HG03103 (cell line): ENCODE measurements around the gene SPR.

ENCODE experiments used
- ATAC-seq: cut with Tn5 transposase; IDR thresholded peaks from one replicate; pipeline ENCODE4 v1.9.1; 2021; ENCODE audit warnings: low read depth; ENCODE audit not compliant: unreplicated experiment

Gene SPR

GRCh38 chr2:72887032-72887739, at the start of gene SPR:
Gene SPR (plus strand): TSS chr2:72887408. CDS start chr2:72887433, 25 bp downstream.
- ATAC-seq: peak; percentile 85

DNA sequence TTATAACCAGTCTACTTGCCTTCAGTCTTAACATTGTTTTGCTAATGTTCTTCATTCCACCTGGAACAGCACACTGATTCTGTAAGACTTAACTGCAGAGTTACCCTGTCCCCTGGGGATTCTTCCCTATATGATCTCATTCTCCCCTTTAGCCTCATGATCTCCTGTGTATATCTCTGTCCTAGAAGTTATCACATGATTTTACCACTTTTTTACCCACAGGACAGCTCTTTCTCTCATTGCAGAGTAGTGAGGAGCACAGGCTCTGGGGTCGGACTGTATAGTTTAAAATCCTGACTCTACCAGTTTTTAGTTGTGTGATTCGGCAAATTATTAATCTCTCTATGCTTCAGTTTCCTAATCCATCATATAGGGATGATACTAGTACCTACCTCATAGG, 47.1 kb upstream of the SPR start:
- no peak for ATAC-seq

GRCh38 chr2:72841462-72842125, 45.6 kb upstream of the SPR start:
- no peak for ATAC-seq

- ATAC-seq: no peak
Observed at GRCh38 chr2:72843301-72843700, 43.9 kb upstream of the SPR start.

GRCh38 chr2:72846171-72847095, 40.8 kb upstream of the SPR start:
- ATAC-seq: peak; percentile 89

- ATAC-seq: no peak
Observed at GRCh38 chr2:72847534-72848315, 39.5 kb upstream of the SPR start.

DNA sequence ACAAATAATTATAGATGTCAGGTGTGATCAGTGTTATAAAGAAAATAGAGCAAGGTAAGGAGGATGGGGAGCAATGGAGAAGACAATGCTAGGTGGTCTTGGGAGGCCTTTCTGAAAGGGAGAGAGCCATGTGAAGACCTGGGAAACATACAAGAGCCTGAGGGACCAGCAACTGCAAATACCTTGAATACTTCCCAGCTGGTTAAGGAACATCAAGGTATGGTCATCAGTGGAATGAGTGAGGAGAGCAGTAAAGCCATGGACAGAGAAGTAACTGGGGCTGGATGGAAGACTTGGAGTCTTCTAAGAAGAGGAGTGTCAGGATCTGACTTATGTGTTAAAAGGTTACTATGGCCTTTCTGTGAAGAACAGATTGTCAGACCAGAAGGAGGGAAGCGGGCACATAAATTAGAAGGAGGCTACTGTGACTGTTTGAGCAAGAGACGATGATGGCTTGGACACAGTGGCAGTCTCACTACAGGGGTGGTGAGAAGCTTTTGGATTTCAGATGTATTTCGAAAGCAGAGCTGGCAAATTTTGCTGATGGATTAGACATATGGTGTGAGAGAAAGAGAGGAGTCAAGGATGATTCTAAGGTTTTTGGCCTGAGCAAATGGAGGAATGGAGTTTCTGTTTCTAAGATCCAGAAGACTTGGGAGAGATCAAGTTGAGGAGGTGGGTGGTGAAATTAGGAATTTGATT, 38.6 kb upstream of the SPR start:
- ATAC-seq: no peak

GRCh38 chr2:72849138-72849462, 38.1 kb upstream of the SPR start:
- ATAC-seq: no peak

- no peak for ATAC-seq
Observed at GRCh38 chr2:72851333-72851732, 35.9 kb upstream of the SPR start.

DNA sequence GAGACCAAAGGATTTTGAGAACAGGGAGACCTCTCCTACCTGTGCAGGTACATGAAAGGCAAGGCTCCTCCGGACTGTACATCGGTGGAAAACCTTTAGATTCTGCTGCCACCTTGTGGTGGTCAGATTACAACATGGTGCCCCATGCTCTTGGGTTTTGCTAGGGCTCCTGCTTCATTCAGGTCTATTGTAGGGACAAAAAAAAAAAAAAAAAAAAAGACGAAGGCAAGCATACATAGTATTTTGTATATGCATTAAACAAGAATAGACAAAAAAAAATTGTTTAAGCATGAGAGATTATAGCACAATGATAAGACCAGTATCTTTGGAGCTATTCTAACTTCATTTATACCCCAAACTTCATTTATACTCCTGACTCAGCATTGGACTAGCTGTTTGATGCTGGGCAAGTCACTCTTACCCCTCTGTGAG, 27.4 kb upstream of the SPR start:
- ATAC-seq: peak; percentile 39

- ATAC-seq: peak; percentile 90
Observed at GRCh38 chr2:72862239-72862988, 24.8 kb upstream of the SPR start.

DNA sequence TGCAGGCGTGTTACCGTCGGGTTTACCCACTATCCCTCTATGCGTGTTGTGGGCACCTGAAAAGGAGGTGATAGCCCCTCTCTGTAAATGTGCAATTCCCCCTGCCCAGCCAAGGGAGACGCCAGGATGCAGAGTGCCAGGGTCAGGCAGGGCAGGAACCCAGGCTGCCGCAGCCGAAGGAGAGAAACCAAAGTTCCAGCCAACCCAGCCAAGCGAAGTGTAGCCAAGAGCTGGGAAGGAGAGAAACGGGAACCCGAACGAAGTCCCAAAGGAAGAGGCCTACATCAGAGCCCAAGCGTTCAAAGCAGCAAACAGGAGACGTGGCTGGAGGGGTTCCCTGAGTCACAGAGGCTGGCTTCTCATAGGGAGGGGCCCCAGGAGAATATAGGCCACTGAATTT, 24.2 kb upstream of the SPR start:
- no peak for ATAC-seq

DNA sequence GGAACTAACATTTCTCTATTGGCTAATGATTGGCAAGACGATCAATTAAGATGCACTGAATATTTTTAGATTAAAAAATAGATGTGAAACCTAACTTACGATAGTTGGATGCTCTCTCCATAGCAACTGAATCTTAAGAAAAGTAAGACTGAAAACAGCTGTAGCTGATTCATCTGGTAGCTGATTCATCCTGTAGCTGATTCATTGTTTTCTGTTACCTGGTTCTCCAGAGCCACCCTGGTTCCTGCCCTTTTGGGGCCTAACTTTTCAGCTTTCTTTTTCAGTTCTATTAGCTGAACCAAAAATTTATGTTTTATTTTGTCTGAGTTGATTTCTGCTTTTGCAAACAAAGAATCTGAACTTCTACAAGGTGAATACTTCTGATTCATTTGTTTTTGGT, 22.7 kb upstream of the SPR start:
- ATAC-seq: peak; percentile 45

DNA sequence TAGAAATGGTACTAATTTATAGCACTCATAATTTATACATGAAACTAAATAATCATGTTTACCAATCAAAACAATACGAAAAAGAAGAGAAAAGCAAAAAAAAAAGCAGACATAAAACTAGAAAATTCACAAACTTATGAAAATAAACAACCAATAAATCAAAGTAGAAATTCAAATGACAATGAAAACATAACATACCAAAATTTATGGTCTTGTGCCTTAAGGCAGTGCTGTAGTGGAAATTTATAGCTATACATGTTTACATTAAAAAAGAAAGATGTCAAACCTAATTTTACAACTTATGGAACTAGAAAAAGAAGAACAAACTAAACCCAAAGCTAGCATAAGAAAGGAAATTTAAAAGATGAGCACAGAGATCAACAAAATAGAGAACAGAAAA, 16.1 kb upstream of the SPR start:
- ATAC-seq: no peak

DNA sequence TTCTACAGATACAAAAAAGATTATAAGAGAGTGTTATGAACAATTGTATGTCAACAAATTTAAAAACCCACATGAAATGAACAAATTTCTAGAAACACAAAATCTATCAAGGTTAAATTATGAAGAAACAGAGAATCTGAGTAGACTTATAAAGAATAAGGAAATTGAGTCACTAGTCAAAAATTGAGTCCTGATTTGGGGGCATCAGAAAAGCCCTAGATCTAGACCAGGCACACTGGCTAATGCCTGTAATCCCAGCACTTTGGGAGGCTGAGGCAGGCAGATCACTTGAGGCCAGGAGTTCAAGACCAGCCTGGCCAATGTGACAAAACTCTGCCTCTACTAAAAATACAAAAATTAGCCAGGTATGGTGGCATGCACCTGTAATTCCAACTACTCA, 15.3 kb upstream of the SPR start:
- ATAC-seq: no peak

GRCh38 chr2:72883356-72883962, 3.7 kb upstream of the SPR start:
- ATAC-seq: no peak

GRCh38 chr2:72886505-72887031, 640 bp upstream of the SPR start:
- ATAC-seq: no peak

DNA sequence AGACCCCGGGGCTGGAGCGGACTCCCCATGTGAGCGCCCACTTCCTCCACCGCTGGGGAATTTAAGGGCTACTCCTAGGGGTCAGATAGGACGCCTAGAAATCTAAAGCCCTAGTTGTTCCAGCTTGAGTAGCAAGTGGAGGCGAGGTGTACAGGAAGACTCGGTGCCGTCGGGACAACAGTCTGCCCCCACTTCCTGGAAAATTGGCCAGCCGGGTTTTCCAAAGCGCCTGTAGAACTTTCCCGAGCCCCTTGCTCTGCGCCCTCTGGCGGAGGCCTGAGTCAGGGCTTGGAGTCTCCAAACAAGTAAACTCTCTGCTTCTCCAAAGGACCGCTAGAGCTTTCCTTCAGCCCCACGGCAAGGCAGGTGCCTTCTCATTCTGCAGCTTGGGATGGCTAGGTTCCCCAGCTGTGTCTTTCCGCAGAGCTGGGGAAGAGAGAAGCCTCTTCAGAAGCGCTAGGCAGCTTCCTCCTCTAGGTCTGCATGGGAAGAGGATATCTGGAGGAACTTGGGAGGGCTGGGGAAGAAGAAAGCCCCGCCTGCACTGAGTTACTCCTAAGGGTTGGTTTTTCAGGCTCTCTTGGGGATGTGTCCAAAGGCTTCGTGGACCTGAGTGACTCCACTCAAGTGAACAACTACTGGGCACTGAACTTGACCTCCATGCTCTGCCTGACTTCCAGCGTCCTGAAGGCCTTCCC, 681 bp downstream of the SPR start:
- ATAC-seq: peak; percentile 34
